WTC11 (cell line): Measurements from ENCODE around the gene LDLRAD2. TPM values are rescaled to one million over a fixed set of nuclear protein-coding genes. Genes with fewer than 3 reads are reported as not detected.

Experiments used
- ATAC-seq: fragments of 200-7000 bp; cut with Tn5 transposase; 2 replicates; pipeline ENCODE4 v1.10.0; 2021; ENCODE audit warnings: mild to moderate bottlenecking, moderate library complexity
- CTCF ChIA-PET: fragments of 300-600 bp; sonication (Branson Sonifier 250); formaldehyde crosslinking; loops from one replicate; lab custom pipeline; 2021; ENCODE audit warnings: antibody characterized with exemption; lab: Charles Lee
- POLR2A ChIA-PET: fragments of 350-600 bp; sonication (Branson Sonifier 250); formaldehyde crosslinking; loops from one replicate; lab custom pipeline; 2021; ENCODE audit warnings: antibody characterized with exemption; lab: Charles Lee
- DNase-seq: peaks from one replicate; pipeline ENCODE4 v3.0.0; 2021; ENCODE audit warnings: low spot score
- H3K27ac Mint-ChIP-seq: 2 replicates; pipeline ENCODE4 v1.8.0; 2021; ENCODE audit warnings: mixed read lengths
- H3K27me3 Mint-ChIP-seq: 2 replicates; pipeline ENCODE4 v1.8.0; 2021; ENCODE audit warnings: low read depth, mild to moderate bottlenecking, moderate library complexity, mixed read lengths
- H3K36me3 Mint-ChIP-seq: 2 replicates; pipeline ENCODE4 v1.8.0; 2021; ENCODE audit warnings: mixed read lengths
- H3K4me1 Mint-ChIP-seq: 2 replicates; pipeline ENCODE4 v1.8.0; 2022; ENCODE audit warnings: mixed read lengths
- H3K4me3 Mint-ChIP-seq: 2 replicates; pipeline ENCODE4 v1.8.0; 2021; ENCODE audit warnings: mild to moderate bottlenecking, moderate library complexity, mixed read lengths
- H3K9me3 Mint-ChIP-seq: 2 replicates; pipeline ENCODE4 v1.8.0; 2021; ENCODE audit warnings: mixed read lengths
- AFF4 ChIP-seq: sonication (generic); formaldehyde crosslinking; IDR thresholded peaks from 2 replicates; pipeline ENCODE4 v1.8.1; 2023; ENCODE audit warnings: mild to moderate bottlenecking, missing genetic modification reagents, borderline replicate concordance
- CDX4 ChIP-seq: fragments of 250-450 bp; sonication (Bioruptor Pico); IDR thresholded peaks from 2 replicates; pipeline ENCODE4 v1.9.0; 2021; ENCODE audit warnings: moderate library complexity, mild to moderate bottlenecking, inconsistent platforms, borderline replicate concordance
- CTCF ChIP-seq: fragments of 200-600 bp; IDR thresholded peaks from 2 replicates; pipeline ENCODE4 v1.8.0; 2022; ENCODE audit warnings: antibody characterized with exemption
- EMX1 ChIP-seq: fragments of 250-450 bp; sonication (Bioruptor Pico); IDR thresholded peaks from 2 replicates; pipeline ENCODE4 v1.8.0; 2021; ENCODE audit warnings: mild to moderate bottlenecking
- HMGXB4 ChIP-seq: sonication (generic); formaldehyde crosslinking; IDR thresholded peaks from 2 replicates; pipeline ENCODE4 v1.8.1; 2023; ENCODE audit warnings: mild to moderate bottlenecking, moderate library complexity, missing genetic modification reagents
- IRF1 ChIP-seq: sonication (generic); formaldehyde crosslinking; IDR thresholded peaks from 2 replicates; pipeline ENCODE4 v1.8.0; 2023; ENCODE audit warnings: missing genetic modification reagents
- JAZF1 ChIP-seq: fragments of 250-450 bp; sonication (Bioruptor Pico); IDR thresholded peaks from 2 replicates; pipeline ENCODE4 v1.9.0; 2021; ENCODE audit warnings: moderate library complexity, mild to moderate bottlenecking, inconsistent platforms
- SMAD3 ChIP-seq: sonication (generic); formaldehyde crosslinking; IDR thresholded peaks from 2 replicates; pipeline ENCODE4 v1.8.0; 2022; ENCODE audit warnings: missing genetic modification reagents, mild to moderate bottlenecking, borderline replicate concordance
- STAT6 ChIP-seq: sonication (generic); formaldehyde crosslinking; conservative IDR thresholded peaks from 2 replicates; pipeline ENCODE4 v1.8.1; 2023; ENCODE audit warnings: mild to moderate bottlenecking, low read depth, missing genetic modification reagents, moderate library complexity
- TEAD4 ChIP-seq: sonication (generic); formaldehyde crosslinking; IDR thresholded peaks from 2 replicates; pipeline ENCODE4 v1.8.0; 2022; ENCODE audit warnings: mild to moderate bottlenecking, missing genetic modification reagents
- ZBTB21 ChIP-seq: sonication (generic); formaldehyde crosslinking; IDR thresholded peaks from 2 replicates; pipeline ENCODE4 v1.8.1; 2023; ENCODE audit warnings: mild to moderate bottlenecking, missing genetic modification reagents, borderline replicate concordance
- ZBTB43 ChIP-seq: sonication (generic); formaldehyde crosslinking; IDR thresholded peaks from 2 replicates; pipeline ENCODE4 v1.8.1; 2023; ENCODE audit warnings: mild to moderate bottlenecking, missing genetic modification reagents
- ZNF138 ChIP-seq: sonication (generic); formaldehyde crosslinking; conservative IDR thresholded peaks from 2 replicates; pipeline ENCODE4 v1.8.1; 2022; ENCODE audit warnings: mild to moderate bottlenecking, moderate library complexity, missing genetic modification reagents
- ZNF232 ChIP-seq: sonication (generic); formaldehyde crosslinking; IDR thresholded peaks from 2 replicates; pipeline ENCODE4 v1.8.0; 2022; ENCODE audit warnings: mild to moderate bottlenecking, missing genetic modification reagents
- ZNF317 ChIP-seq: sonication (generic); formaldehyde crosslinking; IDR thresholded peaks from 2 replicates; pipeline ENCODE4 v1.8.1; 2023; ENCODE audit warnings: low read depth, mild to moderate bottlenecking, moderate library complexity, missing genetic modification reagents, borderline replicate concordance
- ZNF423 ChIP-seq: fragments of 250-450 bp; sonication (Bioruptor Pico); IDR thresholded peaks from 2 replicates; pipeline ENCODE4 v2.1.2; 2022; ENCODE audit warnings: mild to moderate bottlenecking, moderate library complexity
- ZNF532 ChIP-seq: fragments of 250-450 bp; sonication (Bioruptor Pico); IDR thresholded peaks from 2 replicates; pipeline ENCODE4 v1.9.0; 2021; ENCODE audit warnings: mild to moderate bottlenecking, borderline replicate concordance
- ZNF671 ChIP-seq: fragments of 250-450 bp; sonication (Bioruptor Pico); IDR thresholded peaks from 2 replicates; pipeline ENCODE4 v1.8.0; 2021; ENCODE audit warnings: mild to moderate bottlenecking
- total RNA-seq: library from RNA; stranded (reverse); gene quantifications from 3 replicates; pipeline ENCODE4 v1.2.3, GENCODE V29; 2021

Gene LDLRAD2
- total RNA-seq, 1 experiment from 2014 or later, result 0.63 TPM

GRCh38 chr1:21773585-21773984, 38.5 kb upstream of the LDLRAD2 start:
- ChIA-PET POLR2A (interaction anchor here (0.6 kb wide), 1 partner anchor 11 kb away, joined by 3 read pairs; no protein-coding TSS in a partner anchor), CTCF (no interaction called here)
- Mint-ChIP-seq H3K4me1 (peaks cover 6% of the 10 kb centered on the region), H3K36me3 (peaks cover 16% of the 10 kb centered on the region), H3K27ac (no peak overlapping the region), H3K27me3 (no peaks in the 10 kb centered on the region), H3K4me3 (no peak overlapping the region), H3K9me3 (peaks cover 5% of the 10 kb centered on the region)
- DNase-seq (no peak), ATAC-seq (no peak)
- no peak for TF ChIP-seq ZNF671 (CRISPR knock-in tag)
- TF ChIP-seq ZNF532 (CRISPR knock-in tag), result no peak
- no peak for TF ChIP-seq STAT6
- no peak for TF ChIP-seq CTCF
- TF ChIP-seq CDX4 (CRISPR knock-in tag), result no peak
- TF ChIP-seq AFF4 (CRISPR knock-in tag), result no peak
- no peak for TF ChIP-seq ZBTB21 (CRISPR knock-in tag)
- no peak for TF ChIP-seq ZBTB43 (CRISPR knock-in tag)
- TF ChIP-seq SMAD3 (CRISPR knock-in tag), result no peak
- TF ChIP-seq HMGXB4 (CRISPR knock-in tag), result no peak
- TF ChIP-seq ZNF138, result no peak
- TF ChIP-seq ZNF232 (CRISPR knock-in tag), result no peak
- TF ChIP-seq EMX1 (CRISPR knock-in tag), result no peak
- no peak for TF ChIP-seq IRF1 (CRISPR knock-in tag)
- no peak for TF ChIP-seq TEAD4 (CRISPR knock-in tag)
- TF ChIP-seq ZNF423 (CRISPR knock-in tag), result no peak
- no peak for TF ChIP-seq JAZF1 (CRISPR knock-in tag)
- no peak for TF ChIP-seq ZNF317
